ENCODE measurements around the gene EXOSC3. TPM values are rescaled to one million over a fixed set of nuclear protein-coding genes. Genes with fewer than 3 reads are reported as not detected.

Gene EXOSC3
- total and polyA plus RNA-seq, 10 of the 15 experiments (the other 5 are each of a cell fraction or from before 2014, with no cell fraction given), result 8.2 to 161 (median 61.4) TPM

- Histone ChIP-seq H3K9ac (ENCODE audit: control insufficient read depth, insufficient read depth, low read length) (no peak overlapping the region), H4K20me1 (ENCODE audit: control insufficient read depth, insufficient read depth) (no peaks in the 10 kb centered on the region), H3K4me1 (ENCODE audit: control insufficient read depth, insufficient read depth, low read length) (no peaks in the 10 kb centered on the region), H2AFZ (ENCODE audit: control insufficient read depth, low read depth, low read length) (no peak overlapping the region), H3K36me3 (ENCODE audit: control insufficient read depth in 2 of 2, insufficient read depth in 2 of 2, low read length in 1 of 2) (no peaks in the 10 kb centered on the region), H3K79me2 (ENCODE audit: control insufficient read depth, insufficient read depth, low read length) (no peaks in the 10 kb centered on the region), H3K9me3 (replicated peaks; ENCODE audit: control insufficient read depth, insufficient read depth, low read length) (no peaks in the 10 kb centered on the region), H3K27me3 (replicated peaks in 1 of 2; ENCODE audit: control insufficient read depth in 2 of 2, insufficient read depth in 2 of 2, low read length in 1 of 2) (0 out of 4 replicates have a peak, but pooled peaks cover 0 to 1% of the 10 kb centered on the region in 2 experiments), H3K4me3 (no peak overlapping the region), H3K27ac (ENCODE audit: control insufficient read depth, insufficient read depth) (no peak overlapping the region), H3K4me2 (ENCODE audit: control insufficient read depth, insufficient read depth) (no peak overlapping the region)
- DNase-seq (ENCODE audit: low read depth, low spot score), result no peak
- CTCF ChIA-PET, result no interaction called here
- WGBS (ENCODE audit: insufficient coverage, insufficient replicate concordance, low lambda C conversion rate, missing lambda C conversion rate), result 43% methylated on average over 14 of the region's 15 CpGs
- POLR2A ChIA-PET, result no interaction called here
- in situ Hi-C loops (cut with MboI), result no loop called here
- intact Hi-C loops (cut with micrococcal nuclease; ENCODE audit: unreplicated experiment), result loop anchor here (10.0 kb wide), 1 partner anchor 324 kb away; the partner anchor contains the start of gene SHB
- no TSS peak for BruUV-seq (replicated peaks)
- TF ChIP-seq TAF1 (IDR thresholded peaks at IDR 0.05; ENCODE audit: borderline replicate concordance, low read depth, low read length) (no peak), NFYB (IDR thresholded peaks at IDR 0.05; ENCODE audit: insufficient read depth, low read depth, low read length) (no peak), SMAD5 (IDR thresholded peaks at IDR 0.05; ENCODE audit: low read depth) (no peak), NR2C1 (IDR thresholded peaks at IDR 0.05) (no peak), FOS (IDR thresholded peaks at IDR 0.05; ENCODE audit: borderline replicate concordance, extremely low read depth, insufficient read length) (no peak), MXI1 (IDR thresholded peaks at IDR 0.05; ENCODE audit: low read depth, low read length) (no peak), CHD4 (IDR thresholded peaks at IDR 0.05) (no peak)
- FAIRE-seq, result no peak
- SMC1A ChIA-PET (ENCODE audit: uncharacterized antibody, unreplicated experiment), result no interaction called here
- ATAC-seq, result no peak
- RAD21 ChIA-PET (ENCODE audit: unreplicated experiment), result no interaction called here
Measured at GRCh38 chr9:37740631-37741328, 44.1 kb downstream of the EXOSC3 start.

DNA sequence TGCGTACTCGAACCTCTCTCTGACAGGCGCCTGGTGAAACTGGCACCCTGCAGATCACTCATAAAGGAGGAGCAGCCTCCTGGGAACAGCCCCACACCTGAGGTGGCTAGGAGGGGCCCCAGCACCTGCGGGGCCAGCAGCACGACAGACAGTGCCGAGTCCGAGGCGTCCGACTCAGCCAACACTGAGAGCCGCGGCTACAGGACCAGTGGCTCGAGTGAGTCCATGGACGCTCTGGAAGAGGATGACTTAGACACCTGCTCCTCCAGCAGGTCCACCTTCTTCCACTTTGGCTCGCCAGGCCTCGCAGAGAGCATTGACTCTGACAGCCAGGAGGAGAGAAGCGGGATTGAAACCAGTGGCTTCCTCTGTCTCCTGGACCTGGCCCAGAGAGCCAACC is 44.7 kb downstream of the EXOSC3 start:
- H3K4me2 ChIP-seq (ENCODE audit: control insufficient read depth, insufficient read depth), result no peak overlapping the region
- ChIA-PET SMC1A (ENCODE audit: uncharacterized antibody, unreplicated experiment) (no interaction called here), CTCF (no interaction called here), POLR2A (no interaction called here), RAD21 (ENCODE audit: unreplicated experiment) (no interaction called here)
- H3K36me3 ChIP-seq (ENCODE audit: control insufficient read depth in 2 of 2, insufficient read depth in 2 of 2, low read length in 1 of 2), result no peaks in the 10 kb centered on the region
- 63% methylated on average over 16 of the region's 16 CpGs for WGBS (ENCODE audit: insufficient coverage, insufficient replicate concordance, low lambda C conversion rate, missing lambda C conversion rate)
- DNase-seq (ENCODE audit: low read depth, low spot score) (no peak), ATAC-seq (no peak), FAIRE-seq (no peak)
- H3K79me2 ChIP-seq (ENCODE audit: control insufficient read depth, insufficient read depth, low read length), result no peaks in the 10 kb centered on the region
- in situ Hi-C loops (cut with MboI) (no loop called here), intact Hi-C loops (cut with micrococcal nuclease; ENCODE audit: unreplicated experiment) (loop anchor here (10.0 kb wide), 1 partner anchor 325 kb away; the partner anchor contains the start of gene SHB)
- BruUV-seq (replicated peaks), result no TSS peak
- no peak overlapping the region for H3K4me3 ChIP-seq
- 0 out of 4 replicates have a peak, but pooled peaks cover 0 to 1% of the 10 kb centered on the region in 2 experiments for H3K27me3 ChIP-seq (replicated peaks in 1 of 2; ENCODE audit: control insufficient read depth in 2 of 2, insufficient read depth in 2 of 2, low read length in 1 of 2)
- no peak overlapping the region for H2AFZ ChIP-seq (ENCODE audit: control insufficient read depth, low read depth, low read length)
- no peaks in the 10 kb centered on the region for H4K20me1 ChIP-seq (ENCODE audit: control insufficient read depth, insufficient read depth)
- TF ChIP-seq ZNF274 (IDR thresholded peaks at IDR 0.05; ENCODE audit: insufficient read depth, insufficient read length), result no peak
- no peak for TF ChIP-seq PAX8 (IDR thresholded peaks at IDR 0.05)
- no peak for TF ChIP-seq WRNIP1 (IDR thresholded peaks at IDR 0.05; ENCODE audit: borderline replicate concordance, low read depth, low read length)
- TF ChIP-seq BCL3 (IDR thresholded peaks at IDR 0.05; ENCODE audit: borderline replicate concordance, insufficient read depth, low read depth, low read length, poor library complexity, severe bottlenecking), result no peak
- no peak for TF ChIP-seq NFYB (IDR thresholded peaks at IDR 0.05; ENCODE audit: insufficient read depth, low read depth, low read length)
- no peak for TF ChIP-seq ETV6 (conservative IDR thresholded peaks at IDR 0.05 in 1 of 2, IDR thresholded peaks at IDR 0.05 in 1 of 2; ENCODE audit: borderline replicate concordance in 1 of 2, low read depth in 1 of 2)
- no peak for TF ChIP-seq SP1 (IDR thresholded peaks at IDR 0.05; ENCODE audit: low read depth, low read length)
- no peaks in the 10 kb centered on the region for H3K9me3 ChIP-seq (replicated peaks; ENCODE audit: control insufficient read depth, insufficient read depth, low read length)
- H3K4me1 ChIP-seq (ENCODE audit: control insufficient read depth, insufficient read depth, low read length), result no peaks in the 10 kb centered on the region
- no peak overlapping the region for H3K27ac ChIP-seq (ENCODE audit: control insufficient read depth, insufficient read depth)
- H3K9ac ChIP-seq (ENCODE audit: control insufficient read depth, insufficient read depth, low read length), result no peak overlapping the region
